ENCODE results near the gene HMGXB4. TPM values are rescaled to one million over a fixed set of nuclear protein-coding genes. Genes with fewer than 3 reads are reported as not detected.

HMGXB4 gene
- total RNA-seq, 1 donor from 2014 or later: 6.8 TPM

- Histone ChIP-seq H3K4me1 (no peaks in the 10 kb centered on the region), H3K27me3 (no peaks in the 10 kb centered on the region), H3K27ac (no peak overlapping the region), H3K4me3 (no peak overlapping the region), H3K9me3 (no peaks in the 10 kb centered on the region), H3K36me3 (peaks cover 83 to 95% of the 10 kb centered on the region in 2 donors)
- DNase-seq (ENCODE audit: low spot score in 2 of 2): no peak
- intact Hi-C loops (cut with DNase I): no loop called here
- TF ChIP-seq CTCF (IDR thresholded peaks at IDR 0.05): no peak
Measured at GRCh38 chr22:35337932-35338331, 80.6 kb downstream of the HMGXB4 start.

GRCh38 chr22:35341090-35341874 lies 84.0 kb downstream of the HMGXB4 start:
- Histone ChIP-seq H3K9me3 (no peaks in the 10 kb centered on the region), H3K4me1 (no peaks in the 10 kb centered on the region), H3K4me3 (no peak overlapping the region), H3K27ac (no peak overlapping the region), H3K27me3 (no peaks in the 10 kb centered on the region), H3K36me3 (peaks cover 53 to 92% of the 10 kb centered on the region in 2 donors)
- no peak for TF ChIP-seq CTCF (IDR thresholded peaks at IDR 0.05)
- intact Hi-C loops (cut with DNase I): no loop called here
- DNase-seq (ENCODE audit: low spot score in 2 of 2): no peak

- no peak overlapping the region for H3K27ac ChIP-seq
- no peak overlapping the region for H3K4me3 ChIP-seq
- intact Hi-C loops (cut with DNase I): no loop called here
- H3K4me1 ChIP-seq: no peaks in the 10 kb centered on the region
- H3K27me3 ChIP-seq: no peaks in the 10 kb centered on the region
- TF ChIP-seq CTCF (IDR thresholded peaks at IDR 0.05): no peak
- H3K36me3 ChIP-seq: peaks cover 53 to 92% of the 10 kb centered on the region in 2 donors
- DNase-seq (ENCODE audit: low spot score in 2 of 2): no peak
- H3K9me3 ChIP-seq: no peaks in the 10 kb centered on the region
Measured at GRCh38 chr22:35342390-35342789, 85.1 kb downstream of the HMGXB4 start.

GRCh38 chr22:35343664-35344550 lies 86.6 kb downstream of the HMGXB4 start:
- Histone ChIP-seq H3K27me3 (no peaks in the 10 kb centered on the region), H3K27ac (no peak overlapping the region), H3K4me3 (no peak overlapping the region), H3K36me3 (peaks cover 40 to 84% of the 10 kb centered on the region in 2 donors), H3K9me3 (no peaks in the 10 kb centered on the region), H3K4me1 (no peaks in the 10 kb centered on the region)
- intact Hi-C loops (cut with DNase I): no loop called here
- no peak for TF ChIP-seq CTCF (IDR thresholded peaks at IDR 0.05)
- DNase-seq (ENCODE audit: low spot score in 2 of 2): no peak

- Histone ChIP-seq H3K27ac (no peak overlapping the region), H3K9me3 (no peaks in the 10 kb centered on the region), H3K27me3 (no peaks in the 10 kb centered on the region), H3K4me1 (no peaks in the 10 kb centered on the region), H3K36me3 (peaks cover 33 to 76% of the 10 kb centered on the region in 2 donors), H3K4me3 (no peak overlapping the region)
- no peak for TF ChIP-seq CTCF (IDR thresholded peaks at IDR 0.05)
- no peak for DNase-seq (ENCODE audit: low spot score in 2 of 2)
- intact Hi-C loops (cut with DNase I): no loop called here
Measured at GRCh38 chr22:35344956-35345690, 87.8 kb downstream of the HMGXB4 start.
